DND-41 (cell line): Measurements from ENCODE around the gene ERF.

ENCODE experiments used
- ATAC-seq: fragments of 200-7000 bp; cut with Tn5 transposase; 3 replicates; pipeline ENCODE4 v1.9.1; 2021; ENCODE audit warnings: low read depth; ENCODE audit not compliant: insufficient read depth
- DNase-seq: peaks from one replicate; pipeline ENCODE4 v3.0.0-alpha.2; 2020
- H2AFZ ChIP-seq: 2 replicates; pipeline ENCODE4 v1.6.0; 2012; ENCODE audit warnings: low read depth, low read length
- H3K27ac ChIP-seq: 2 replicates; pipeline ENCODE4 v1.5.1; 2012; ENCODE audit warnings: low read length, inconsistent platforms
- H3K27me3 ChIP-seq: fragments of 200-600 bp; sonication (generic); 2 replicates; pipeline ENCODE4 v1.6.0; 2012; ENCODE audit warnings: low read length, mild to moderate bottlenecking, inconsistent platforms; ENCODE audit not compliant: insufficient read depth, poor library complexity
- H3K36me3 ChIP-seq: 2 replicates; pipeline ENCODE4 v1.5.1; 2012; ENCODE audit warnings: low read length, inconsistent platforms; ENCODE audit not compliant: insufficient read depth
- H3K4me1 ChIP-seq: 2 replicates; pipeline ENCODE4 v1.5.1; 2012; ENCODE audit warnings: mild to moderate bottlenecking, low read length; ENCODE audit not compliant: insufficient read depth
- H3K4me2 ChIP-seq: 2 replicates; pipeline ENCODE4 v1.6.0; 2012; ENCODE audit warnings: mild to moderate bottlenecking, moderate library complexity, low read length, inconsistent platforms; ENCODE audit not compliant: insufficient read depth
- H3K4me3 ChIP-seq, 2 experiments: fragments of 200-600 bp in 1 of 2; shearing (Covaris generic) in 1 of 2; 2 replicates each; pipeline ENCODE4 v1.5.1; 2012 to 2016; ENCODE audit warnings: inconsistent platforms in 2 of 2, low read length in 2 of 2, mild to moderate bottlenecking in 2 of 2, low read depth in 1 of 2, moderate library complexity in 1 of 2
- H3K79me2 ChIP-seq: 2 replicates; pipeline ENCODE4 v1.6.0; 2012; ENCODE audit warnings: low read length, inconsistent platforms; ENCODE audit not compliant: insufficient read depth
- H3K9ac ChIP-seq: 2 replicates; pipeline ENCODE4 v1.6.0; 2012; ENCODE audit warnings: low read depth, mild to moderate bottlenecking, inconsistent platforms, low read length, moderate library complexity
- H3K9me3 ChIP-seq: 2 replicates; pipeline ENCODE4 v1.5.1; 2012; ENCODE audit warnings: low read length, moderate library complexity, mild to moderate bottlenecking, inconsistent platforms; ENCODE audit not compliant: insufficient read depth, severe bottlenecking
- H4K20me1 ChIP-seq: 2 replicates; pipeline ENCODE4 v1.6.0; 2012; ENCODE audit warnings: low read length; ENCODE audit not compliant: insufficient read depth
- EZH2 ChIP-seq: IDR thresholded peaks from 3 replicates; pipeline ENCODE4 v1.6.1; 2012; ENCODE audit warnings: borderline replicate concordance, low read depth, mild to moderate bottlenecking, moderate library complexity, low read length, inconsistent platforms; ENCODE audit not compliant: severe bottlenecking
- TF ChIP-seq, protein P1 (sequence below): IDR thresholded peaks from 2 replicates; pipeline ENCODE4 v1.5.1; 2012; ENCODE audit warnings: borderline replicate concordance, low read length, moderate library complexity, mild to moderate bottlenecking; ENCODE audit not compliant: poor library complexity, severe bottlenecking; ENCODE audit errors: extremely low read depth

ERF gene

DNA sequence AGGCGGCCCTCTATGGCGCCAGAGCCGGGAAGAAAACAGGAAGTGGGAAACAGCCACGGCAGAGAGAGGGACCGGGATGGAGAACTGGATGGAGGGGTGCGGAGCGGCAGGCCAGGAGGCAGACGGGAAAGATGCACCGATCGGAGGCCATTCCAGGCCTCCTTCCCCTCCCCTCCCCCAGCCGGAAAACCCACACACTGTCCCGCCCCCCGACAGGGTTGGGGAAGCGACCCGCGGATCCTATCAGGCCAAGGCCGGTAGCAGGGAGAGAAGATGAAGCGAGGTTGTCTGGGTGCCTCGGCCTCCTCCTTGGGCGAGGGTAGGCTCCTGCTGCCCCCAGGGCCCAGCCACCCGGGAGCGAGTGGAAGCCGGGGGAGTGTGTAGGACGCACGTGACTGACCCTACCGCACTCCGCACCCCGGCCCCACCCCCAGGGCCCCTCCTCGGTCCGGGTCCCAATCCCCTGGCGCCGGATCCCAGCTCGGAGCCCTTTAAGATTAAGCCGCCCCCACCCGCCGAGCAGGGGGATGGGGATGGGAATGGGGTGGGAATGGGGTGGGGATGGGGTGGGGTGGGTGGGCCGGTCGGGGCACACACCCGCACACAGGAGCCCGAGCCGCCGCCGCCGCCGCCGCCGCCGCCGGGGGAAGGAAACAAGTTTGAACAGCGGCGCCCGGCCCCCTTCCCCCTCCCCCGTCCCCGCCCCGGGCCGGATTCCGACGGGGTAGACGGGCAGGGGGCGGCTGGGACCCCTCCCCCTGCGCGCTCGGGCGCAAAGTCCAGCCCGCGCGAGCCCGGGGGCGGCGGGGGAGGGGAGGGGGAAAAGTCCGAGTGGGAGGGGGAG lies 1.5 kb downstream of the ERF start:
- peaks cover 27% of the 10 kb centered on the region for H3K36me3 ChIP-seq
- peak overlapping the region; percentile 98 for H3K9ac ChIP-seq
- H4K20me1 ChIP-seq = peaks cover 31% of the 10 kb centered on the region
- peaks cover 28% of the 10 kb centered on the region for H3K4me1 ChIP-seq
- H3K79me2 ChIP-seq = peaks cover 50% of the 10 kb centered on the region
- H3K27ac ChIP-seq = peak overlapping the region; percentile 98
- H3K4me3 ChIP-seq = peak overlapping the region; percentile 90 to 98
- H3K27me3 ChIP-seq = no peaks in the 10 kb centered on the region
- TF ChIP-seq EZH2 = no peak
- TF ChIP-seq, protein P1, sequence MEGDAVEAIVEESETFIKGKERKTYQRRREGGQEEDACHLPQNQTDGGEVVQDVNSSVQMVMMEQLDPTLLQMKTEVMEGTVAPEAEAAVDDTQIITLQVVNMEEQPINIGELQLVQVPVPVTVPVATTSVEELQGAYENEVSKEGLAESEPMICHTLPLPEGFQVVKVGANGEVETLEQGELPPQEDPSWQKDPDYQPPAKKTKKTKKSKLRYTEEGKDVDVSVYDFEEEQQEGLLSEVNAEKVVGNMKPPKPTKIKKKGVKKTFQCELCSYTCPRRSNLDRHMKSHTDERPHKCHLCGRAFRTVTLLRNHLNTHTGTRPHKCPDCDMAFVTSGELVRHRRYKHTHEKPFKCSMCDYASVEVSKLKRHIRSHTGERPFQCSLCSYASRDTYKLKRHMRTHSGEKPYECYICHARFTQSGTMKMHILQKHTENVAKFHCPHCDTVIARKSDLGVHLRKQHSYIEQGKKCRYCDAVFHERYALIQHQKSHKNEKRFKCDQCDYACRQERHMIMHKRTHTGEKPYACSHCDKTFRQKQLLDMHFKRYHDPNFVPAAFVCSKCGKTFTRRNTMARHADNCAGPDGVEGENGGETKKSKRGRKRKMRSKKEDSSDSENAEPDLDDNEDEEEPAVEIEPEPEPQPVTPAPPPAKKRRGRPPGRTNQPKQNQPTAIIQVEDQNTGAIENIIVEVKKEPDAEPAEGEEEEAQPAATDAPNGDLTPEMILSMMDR = no peak
- H2AFZ ChIP-seq = peak overlapping the region; percentile 81
- H3K4me2 ChIP-seq = peak overlapping the region; percentile 90
- H3K9me3 ChIP-seq = no peaks in the 10 kb centered on the region
- ATAC-seq (peak; percentile 56), DNase-seq (peak; percentile 79)

DNA sequence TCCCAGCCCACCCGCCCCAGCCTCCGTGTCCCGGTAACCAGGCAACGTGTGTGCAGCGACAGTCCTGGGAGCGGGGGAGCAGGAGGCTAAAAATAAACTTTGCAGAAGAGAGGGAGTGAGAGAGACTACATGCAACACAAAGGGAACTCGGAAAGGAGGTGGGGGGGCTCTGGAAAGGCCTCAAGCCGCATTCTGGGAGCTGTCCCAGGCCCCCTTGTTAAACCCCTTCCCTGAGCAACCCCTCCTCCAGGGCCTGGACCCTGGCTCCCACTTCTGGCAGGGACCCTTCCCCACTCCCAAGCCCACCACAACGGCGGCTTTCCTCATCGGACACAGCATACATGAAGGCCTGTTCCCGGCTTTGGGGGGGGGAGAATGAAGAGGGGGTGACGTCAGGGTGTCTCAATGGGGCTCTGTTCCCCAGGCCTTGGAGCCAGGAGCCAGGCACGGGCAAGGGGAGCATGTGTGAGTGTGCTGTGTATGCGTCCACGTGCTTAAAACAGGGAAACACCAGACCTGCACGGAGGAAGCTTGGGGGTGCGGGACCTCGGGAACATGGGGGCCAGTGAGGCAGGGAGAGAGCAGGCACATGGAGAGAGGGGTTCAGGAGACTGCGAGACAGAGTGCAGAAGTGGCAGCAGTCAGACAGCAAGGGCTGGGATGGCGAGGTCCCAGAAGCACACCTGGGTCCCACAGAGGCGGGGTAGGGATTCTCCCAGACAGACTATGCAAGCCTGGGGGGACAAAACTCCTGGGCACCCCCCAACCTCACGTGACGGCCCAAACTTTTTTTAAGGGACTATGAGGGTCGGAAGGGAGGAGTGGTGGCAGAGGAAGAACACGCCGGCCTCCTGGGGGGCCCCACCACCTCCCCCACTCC lies 2.3 kb downstream of the ERF start:
- peaks cover 31% of the 10 kb centered on the region for H4K20me1 ChIP-seq
- H3K9me3 ChIP-seq = no peaks in the 10 kb centered on the region
- peak overlapping the region; percentile 83 to 90; a peak in 3 of 4 replicates for H3K4me3 ChIP-seq
- H3K4me2 ChIP-seq = peak overlapping the region; percentile 79
- DNase-seq (no peak), ATAC-seq (no peak)
- TF ChIP-seq EZH2 = no peak
- TF ChIP-seq, protein P1 = no peak
- peak overlapping the region; percentile 98 for H3K9ac ChIP-seq
- peaks cover 28% of the 10 kb centered on the region for H3K4me1 ChIP-seq
- peaks cover 50% of the 10 kb centered on the region for H3K79me2 ChIP-seq
- peak overlapping the region; percentile 91 for H3K27ac ChIP-seq
- peak overlapping the region; percentile 81; the same call in 1 of the 2 replicates for H2AFZ ChIP-seq
- no peaks in the 10 kb centered on the region for H3K27me3 ChIP-seq
- H3K36me3 ChIP-seq = peaks cover 27% of the 10 kb centered on the region

DNA sequence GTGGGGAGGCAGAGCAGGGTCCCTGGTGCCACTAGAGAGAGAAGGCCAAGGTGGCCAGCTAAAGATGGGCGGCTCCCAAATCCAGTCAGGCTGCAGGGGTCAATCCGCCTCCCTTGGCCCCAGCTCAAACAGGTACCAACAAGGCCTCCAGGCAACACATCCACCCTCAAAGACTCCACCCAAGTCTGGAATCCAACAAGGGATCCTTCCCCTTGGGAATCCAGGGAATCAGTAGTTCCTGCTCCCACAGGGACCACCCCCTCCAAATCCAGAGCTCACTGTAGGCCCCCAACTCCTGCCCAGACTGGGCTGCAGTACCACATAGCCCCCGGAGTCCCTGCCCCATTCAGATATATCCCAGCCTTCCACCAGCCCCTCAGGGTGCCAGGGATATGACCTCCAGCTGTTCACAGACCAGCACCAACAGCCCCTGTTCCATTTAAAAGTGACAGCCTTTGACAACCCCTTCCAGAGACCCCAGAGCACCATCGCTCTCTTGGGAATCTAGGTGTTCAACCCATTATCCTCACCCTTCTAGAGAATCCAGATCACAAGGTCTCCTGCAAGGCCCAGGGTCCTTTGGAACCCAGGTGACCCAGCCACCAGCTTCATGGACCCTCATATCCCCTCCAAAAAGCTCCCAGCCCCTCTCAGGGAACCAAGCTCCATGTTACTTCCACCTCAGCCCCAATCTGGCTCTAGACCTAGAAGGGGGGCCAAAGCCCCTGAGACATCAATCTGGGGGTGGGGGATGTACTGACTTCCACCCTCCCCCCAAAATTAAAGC lies 3.2 kb downstream of the ERF start:
- Histone ChIP-seq H3K79me2 (peaks cover 50% of the 10 kb centered on the region), H4K20me1 (peaks cover 31% of the 10 kb centered on the region), H3K4me3 (no peak overlapping the region), H3K9ac (peak overlapping the region; percentile 0; the same call in 1 of the 2 replicates), H3K9me3 (no peaks in the 10 kb centered on the region), H2AFZ (no peak overlapping the region), H3K27me3 (no peaks in the 10 kb centered on the region), H3K4me2 (no peak overlapping the region), H3K27ac (no peak overlapping the region), H3K36me3 (peaks cover 31% of the 10 kb centered on the region), H3K4me1 (peaks cover 28% of the 10 kb centered on the region)
- TF ChIP-seq, protein P1 = no peak
- no peak for TF ChIP-seq EZH2
- ATAC-seq (no peak), DNase-seq (no peak)
